ENCODE data around the gene ASIC3.

GRCh38 chr7:151059367-151060112 lies 11.2 kb downstream of the ASIC3 start, which contains the start of gene SLC4A2:
- peak in 1 of 3 experiments; percentile 46 for TF ChIP-seq CTCF (optimal IDR thresholded peaks at IDR 0.05 in 1 of 3, IDR thresholded peaks at IDR 0.05 in 1 of 3, conservative IDR thresholded peaks at IDR 0.05 in 1 of 3; ENCODE audit: extremely low read depth in 1 of 3, insufficient read depth in 2 of 3, low read length in 3 of 3)
- no peak for TF ChIP-seq EZH2 (IDR thresholded peaks at IDR 0.05; ENCODE audit: low read length)
